Astrocyte (in vitro differentiated cells and primary cell): ENCODE measurements around the gene MRTFA. TPM values are rescaled to one million over a fixed set of nuclear protein-coding genes. Genes with fewer than 3 reads are reported as not detected.

Experiments used
- DNase-seq: peaks from one replicate; pipeline ENCODE4 v3.0.0-alpha.2; 2010; ENCODE audit warnings: low read depth
- FAIRE-seq: peaks from 2 replicates; lab custom pipeline; 2011; peaks lifted over from hg19 to GRCh38; lab: Jason Lieb, UNC
- H2AFZ ChIP-seq: 2 replicates; pipeline ENCODE4 v1.6.0; 2012; ENCODE audit warnings: low read depth, low read length, inconsistent platforms
- H3K27ac ChIP-seq: 2 replicates; pipeline ENCODE4 v1.5.1; 2011; ENCODE audit warnings: low read depth, low read length, inconsistent platforms
- H3K27me3 ChIP-seq: 2 replicates; pipeline ENCODE4 v1.6.0; 2011; ENCODE audit warnings: low read length, inconsistent platforms; ENCODE audit not compliant: insufficient read depth
- H3K36me3 ChIP-seq: 2 replicates; pipeline ENCODE4 v1.5.1; 2011; ENCODE audit warnings: low read length, inconsistent platforms; ENCODE audit not compliant: insufficient read depth
- H3K4me1 ChIP-seq: 2 replicates; pipeline ENCODE4 v1.5.1; 2011; ENCODE audit warnings: low read length, inconsistent platforms; ENCODE audit not compliant: insufficient read depth
- H3K4me2 ChIP-seq: 2 replicates; pipeline ENCODE4 v1.6.0; 2012; ENCODE audit warnings: low read length, inconsistent platforms
- H3K4me3 ChIP-seq: 2 replicates; pipeline ENCODE4 v1.5.1; 2011; ENCODE audit warnings: low read depth, mild to moderate bottlenecking, low read length, inconsistent platforms; ENCODE audit not compliant: insufficient read depth
- H3K79me2 ChIP-seq: 2 replicates; pipeline ENCODE4 v1.6.0; 2012; ENCODE audit warnings: mild to moderate bottlenecking, low read length, inconsistent platforms; ENCODE audit not compliant: insufficient read depth
- H3K9ac ChIP-seq: 2 replicates; pipeline ENCODE4 v1.6.0; 2012; ENCODE audit warnings: mild to moderate bottlenecking, low read length, inconsistent platforms
- H3K9me3 ChIP-seq: 2 replicates; pipeline ENCODE4 v1.5.1; 2012; ENCODE audit warnings: low read depth, mild to moderate bottlenecking, low read length, inconsistent platforms; ENCODE audit not compliant: insufficient read depth
- H4K20me1 ChIP-seq: 2 replicates; pipeline ENCODE4 v1.6.0; 2012; ENCODE audit warnings: low read length, inconsistent platforms; ENCODE audit not compliant: insufficient read depth
- H3K27ac Mint-ChIP-seq: one replicate; pipeline ENCODE4 v1.8.0; 2021; ENCODE audit warnings: mild to moderate bottlenecking, mixed read lengths; ENCODE audit not compliant: unreplicated experiment
- H3K27me3 Mint-ChIP-seq: one replicate; pipeline ENCODE4 v1.8.0; 2021; ENCODE audit warnings: low read depth, mixed read lengths; ENCODE audit not compliant: unreplicated experiment
- H3K36me3 Mint-ChIP-seq: one replicate; pipeline ENCODE4 v1.8.0; 2021; ENCODE audit warnings: low read depth, mixed read lengths; ENCODE audit not compliant: unreplicated experiment
- H3K4me1 Mint-ChIP-seq: one replicate; pipeline ENCODE4 v1.8.0; 2021; ENCODE audit warnings: low read depth, mixed read lengths; ENCODE audit not compliant: unreplicated experiment
- H3K4me3 Mint-ChIP-seq: one replicate; pipeline ENCODE4 v1.8.0; 2021; ENCODE audit warnings: mild to moderate bottlenecking, moderate library complexity, mixed read lengths; ENCODE audit not compliant: unreplicated experiment
- H3K9me3 Mint-ChIP-seq: one replicate; pipeline ENCODE4 v1.8.0; 2021; ENCODE audit warnings: mild to moderate bottlenecking, mixed read lengths; ENCODE audit not compliant: unreplicated experiment
- CTCF ChIP-seq: IDR thresholded peaks from 2 replicates; pipeline ENCODE4 v1.5.1; 2011; ENCODE audit warnings: low read depth, mild to moderate bottlenecking, inconsistent platforms, low read length, moderate library complexity; ENCODE audit not compliant: insufficient read depth
- EZH2 ChIP-seq: IDR thresholded peaks from 2 replicates; pipeline ENCODE4 v1.6.1; 2012; ENCODE audit warnings: mild to moderate bottlenecking, low read length, inconsistent platforms; ENCODE audit not compliant: insufficient read depth
- total RNA-seq: library from RNA; stranded (reverse); gene quantifications from 2 replicates; pipeline ENCODE4 v1.2.1, GENCODE V29; 2021

The MRTFA gene
- total RNA-seq, 1 donor from 2014 or later, result 74.3 TPM

GRCh38 chr22:40620464-40621046 lies 16.0 kb downstream of the MRTFA start:
- Histone ChIP-seq H4K20me1 (peaks cover 78% of the 10 kb centered on the region), H3K9ac (no peak overlapping the region), H3K4me2 (no peak overlapping the region), H3K27ac (no peak overlapping the region), H2AFZ (no peak overlapping the region), H3K4me1 (no peaks in the 10 kb centered on the region), H3K9me3 (no peaks in the 10 kb centered on the region), H3K79me2 (peaks cover 97% of the 10 kb centered on the region), H3K4me3 (no peak overlapping the region), H3K36me3 (no peaks in the 10 kb centered on the region), H3K27me3 (no peaks in the 10 kb centered on the region)
- DNase-seq (peak; percentile 67), FAIRE-seq (no peak)
- TF ChIP-seq CTCF (no peak), EZH2 (no peak)
- Mint-ChIP-seq H3K27ac (peak overlapping the region; percentile 28), H3K36me3 (peaks cover 23% of the 10 kb centered on the region), H3K27me3 (no peaks in the 10 kb centered on the region), H3K9me3 (peaks cover 15% of the 10 kb centered on the region), H3K4me3 (no peak overlapping the region), H3K4me1 (peaks cover 7% of the 10 kb centered on the region)

GRCh38 chr22:40618400-40618799 lies 18.1 kb downstream of the MRTFA start:
- Histone ChIP-seq H3K79me2 (peaks cover 96% of the 10 kb centered on the region), H3K36me3 (no peaks in the 10 kb centered on the region), H3K9ac (no peak overlapping the region), H3K4me1 (no peaks in the 10 kb centered on the region), H3K4me3 (no peak overlapping the region), H3K4me2 (no peak overlapping the region), H2AFZ (no peak overlapping the region), H3K27ac (no peak overlapping the region), H3K27me3 (no peaks in the 10 kb centered on the region), H3K9me3 (no peaks in the 10 kb centered on the region), H4K20me1 (peaks cover 75% of the 10 kb centered on the region)
- TF ChIP-seq CTCF, result no peak
- no peak for TF ChIP-seq EZH2
- H3K36me3 Mint-ChIP-seq, result peaks cover 21% of the 10 kb centered on the region
- FAIRE-seq (no peak), DNase-seq (no peak)
- H3K4me1 Mint-ChIP-seq, result peaks cover 7% of the 10 kb centered on the region
- no peaks in the 10 kb centered on the region for H3K27me3 Mint-ChIP-seq
- H3K9me3 Mint-ChIP-seq, result peaks cover 15% of the 10 kb centered on the region
- H3K27ac Mint-ChIP-seq, result no peak overlapping the region
- H3K4me3 Mint-ChIP-seq, result no peak overlapping the region

- no peak overlapping the region for H3K4me2 ChIP-seq
These were observed 19.9 kb downstream of the MRTFA start for GRCh38 chr22:40616578-40616977.

More at GRCh38 chr22:40616578-40616977, 19.9 kb downstream of the MRTFA start:
- TF ChIP-seq CTCF, result no peak
- no peak for TF ChIP-seq EZH2
- Histone ChIP-seq H3K4me3 (no peak overlapping the region), H3K9me3 (no peaks in the 10 kb centered on the region), H3K9ac (no peak overlapping the region), H2AFZ (no peak overlapping the region), H3K27ac (no peak overlapping the region), H3K79me2 (peaks cover 96% of the 10 kb centered on the region), H4K20me1 (peaks cover 75% of the 10 kb centered on the region), H3K4me1 (no peaks in the 10 kb centered on the region), H3K27me3 (no peaks in the 10 kb centered on the region), H3K36me3 (no peaks in the 10 kb centered on the region)
- FAIRE-seq, result no peak
- Mint-ChIP-seq H3K4me3 (no peak overlapping the region), H3K27me3 (no peaks in the 10 kb centered on the region), H3K9me3 (peaks cover 9% of the 10 kb centered on the region), H3K36me3 (peaks cover 20% of the 10 kb centered on the region), H3K27ac (no peak overlapping the region), H3K4me1 (peaks cover 9% of the 10 kb centered on the region)
- no peak for DNase-seq
